Measurements from ENCODE around the gene ABCB1.

- no peak for TF ChIP-seq CTCF (IDR thresholded peaks at IDR 0.05)
- TF ChIP-seq POLR2AphosphoS5 (IDR thresholded peaks at IDR 0.05) = no peak
- no peak for TF ChIP-seq POLR2A (IDR thresholded peaks at IDR 0.05)
- TF ChIP-seq EP300 (IDR thresholded peaks at IDR 0.05) = no peak
These were observed 87.8 kb downstream of the ABCB1 start for GRCh38 chr7:87512906-87513305.
